Measurements from ENCODE around the gene CHRDL2.

Gene CHRDL2

GRCh38 chr11:74694136-74694930 is 36.9 kb downstream of the CHRDL2 start:
- Histone ChIP-seq H3K4me1 (ENCODE audit: insufficient read depth, low read length) (peaks cover 7% of the 10 kb centered on the region; the same call in 1 of the 2 replicates), H3K36me3 (ENCODE audit: insufficient read depth, low read length) (no peaks in the 10 kb centered on the region), H3K9me3 (ENCODE audit: control insufficient read depth, insufficient read depth, low read length) (no peaks in the 10 kb centered on the region), H3K9ac (ENCODE audit: low read depth, low read length) (no peak overlapping the region)

GRCh38 chr11:74693531-74693930 is 37.7 kb downstream of the CHRDL2 start:
- Histone ChIP-seq H3K9ac (ENCODE audit: low read depth, low read length) (no peak overlapping the region), H3K4me1 (ENCODE audit: insufficient read depth, low read length) (peaks cover 7% of the 10 kb centered on the region; the same call in 1 of the 2 replicates), H3K9me3 (ENCODE audit: control insufficient read depth, insufficient read depth, low read length) (no peaks in the 10 kb centered on the region), H3K36me3 (ENCODE audit: insufficient read depth, low read length) (no peaks in the 10 kb centered on the region)

- Histone ChIP-seq H3K36me3 (ENCODE audit: insufficient read depth, low read length) (no peaks in the 10 kb centered on the region), H3K9me3 (ENCODE audit: control insufficient read depth, insufficient read depth, low read length) (no peaks in the 10 kb centered on the region), H3K4me1 (ENCODE audit: insufficient read depth, low read length) (peaks cover 5% of the 10 kb centered on the region; the same call in 1 of the 2 replicates), H3K9ac (ENCODE audit: low read depth, low read length) (no peak overlapping the region)
These were observed 39.5 kb downstream of the CHRDL2 start for GRCh38 chr11:74691755-74692154.

GRCh38 chr11:74689666-74690065 is 41.6 kb downstream of the CHRDL2 start:
- Histone ChIP-seq H3K36me3 (ENCODE audit: insufficient read depth, low read length) (no peaks in the 10 kb centered on the region), H3K4me1 (ENCODE audit: insufficient read depth, low read length) (no peaks in the 10 kb centered on the region), H3K9ac (ENCODE audit: low read depth, low read length) (no peak overlapping the region), H3K9me3 (ENCODE audit: control insufficient read depth, insufficient read depth, low read length) (no peaks in the 10 kb centered on the region)

GRCh38 chr11:74687237-74688023 is 43.8 kb downstream of the CHRDL2 start:
- Histone ChIP-seq H3K9ac (ENCODE audit: low read depth, low read length) (no peak overlapping the region), H3K9me3 (ENCODE audit: control insufficient read depth, insufficient read depth, low read length) (no peaks in the 10 kb centered on the region), H3K4me1 (ENCODE audit: insufficient read depth, low read length) (peaks cover 4% of the 10 kb centered on the region; the same call in 1 of the 2 replicates), H3K36me3 (ENCODE audit: insufficient read depth, low read length) (no peaks in the 10 kb centered on the region)

- no peaks in the 10 kb centered on the region for H3K9me3 ChIP-seq (ENCODE audit: control insufficient read depth, insufficient read depth, low read length)
- H3K4me1 ChIP-seq (ENCODE audit: insufficient read depth, low read length), result peaks cover 4% of the 10 kb centered on the region; the same call in 1 of the 2 replicates
- H3K36me3 ChIP-seq (ENCODE audit: insufficient read depth, low read length), result no peaks in the 10 kb centered on the region
- H3K9ac ChIP-seq (ENCODE audit: low read depth, low read length), result no peak overlapping the region
These were observed 44.4 kb downstream of the CHRDL2 start for GRCh38 chr11:74686792-74687191.

- H3K9me3 ChIP-seq (ENCODE audit: control insufficient read depth, insufficient read depth, low read length), result no peaks in the 10 kb centered on the region
- no peaks in the 10 kb centered on the region for H3K36me3 ChIP-seq (ENCODE audit: insufficient read depth, low read length)
- peaks cover 4% of the 10 kb centered on the region; the same call in 1 of the 2 replicates for H3K4me1 ChIP-seq (ENCODE audit: insufficient read depth, low read length)
- no peak overlapping the region for H3K9ac ChIP-seq (ENCODE audit: low read depth, low read length)
These were observed 45.3 kb downstream of the CHRDL2 start for GRCh38 chr11:74685905-74686304.

GRCh38 chr11:74685338-74685737 is 45.9 kb downstream of the CHRDL2 start:
- no peaks in the 10 kb centered on the region for H3K9me3 ChIP-seq (ENCODE audit: control insufficient read depth, insufficient read depth, low read length)
- H3K36me3 ChIP-seq (ENCODE audit: insufficient read depth, low read length), result no peaks in the 10 kb centered on the region
- H3K4me1 ChIP-seq (ENCODE audit: insufficient read depth, low read length), result peaks cover 4% of the 10 kb centered on the region; the same call in 1 of the 2 replicates
- H3K9ac ChIP-seq (ENCODE audit: low read depth, low read length), result no peak overlapping the region

- H3K4me1 ChIP-seq (ENCODE audit: insufficient read depth, low read length), result peaks cover 4% of the 10 kb centered on the region; the same call in 1 of the 2 replicates
- H3K9me3 ChIP-seq (ENCODE audit: control insufficient read depth, insufficient read depth, low read length), result no peaks in the 10 kb centered on the region
- H3K9ac ChIP-seq (ENCODE audit: low read depth, low read length), result no peak overlapping the region
- H3K36me3 ChIP-seq (ENCODE audit: insufficient read depth, low read length), result no peaks in the 10 kb centered on the region
These were observed 46.6 kb downstream of the CHRDL2 start for GRCh38 chr11:74684661-74685060.

- H3K36me3 ChIP-seq (ENCODE audit: insufficient read depth, low read length), result no peaks in the 10 kb centered on the region
- H3K9ac ChIP-seq (ENCODE audit: low read depth, low read length), result peak overlapping the region; percentile 39; the same call in 1 of the 2 replicates
- H3K4me1 ChIP-seq (ENCODE audit: insufficient read depth, low read length), result peaks cover 4% of the 10 kb centered on the region; the same call in 1 of the 2 replicates
- no peaks in the 10 kb centered on the region for H3K9me3 ChIP-seq (ENCODE audit: control insufficient read depth, insufficient read depth, low read length)
These were observed 47.2 kb downstream of the CHRDL2 start for GRCh38 chr11:74683941-74684481.

GRCh38 chr11:74683279-74683871 is 47.9 kb downstream of the CHRDL2 start:
- H3K4me1 ChIP-seq (ENCODE audit: insufficient read depth, low read length), result peaks cover 4% of the 10 kb centered on the region; the same call in 1 of the 2 replicates
- H3K9ac ChIP-seq (ENCODE audit: low read depth, low read length), result peak overlapping the region; percentile 39; the same call in 1 of the 2 replicates
- no peaks in the 10 kb centered on the region for H3K36me3 ChIP-seq (ENCODE audit: insufficient read depth, low read length)
- H3K9me3 ChIP-seq (ENCODE audit: control insufficient read depth, insufficient read depth, low read length), result no peaks in the 10 kb centered on the region

GRCh38 chr11:74682731-74683278 is 48.4 kb downstream of the CHRDL2 start:
- Histone ChIP-seq H3K36me3 (ENCODE audit: insufficient read depth, low read length) (no peaks in the 10 kb centered on the region), H3K9me3 (ENCODE audit: control insufficient read depth, insufficient read depth, low read length) (no peaks in the 10 kb centered on the region), H3K9ac (ENCODE audit: low read depth, low read length) (peak overlapping the region; percentile 39; the same call in 1 of the 2 replicates), H3K4me1 (ENCODE audit: insufficient read depth, low read length) (peaks cover 4% of the 10 kb centered on the region; the same call in 1 of the 2 replicates)

- Histone ChIP-seq H3K4me1 (ENCODE audit: insufficient read depth, low read length) (peaks cover 4% of the 10 kb centered on the region; the same call in 1 of the 2 replicates), H3K36me3 (ENCODE audit: insufficient read depth, low read length) (no peaks in the 10 kb centered on the region), H3K9ac (ENCODE audit: low read depth, low read length) (no peak overlapping the region), H3K9me3 (ENCODE audit: control insufficient read depth, insufficient read depth, low read length) (no peaks in the 10 kb centered on the region)
These were observed 49.3 kb downstream of the CHRDL2 start for GRCh38 chr11:74681686-74682651.

Data from ES-I3 (cell line).